ENCODE data around the gene TSHZ3.

The TSHZ3 gene

DNA sequence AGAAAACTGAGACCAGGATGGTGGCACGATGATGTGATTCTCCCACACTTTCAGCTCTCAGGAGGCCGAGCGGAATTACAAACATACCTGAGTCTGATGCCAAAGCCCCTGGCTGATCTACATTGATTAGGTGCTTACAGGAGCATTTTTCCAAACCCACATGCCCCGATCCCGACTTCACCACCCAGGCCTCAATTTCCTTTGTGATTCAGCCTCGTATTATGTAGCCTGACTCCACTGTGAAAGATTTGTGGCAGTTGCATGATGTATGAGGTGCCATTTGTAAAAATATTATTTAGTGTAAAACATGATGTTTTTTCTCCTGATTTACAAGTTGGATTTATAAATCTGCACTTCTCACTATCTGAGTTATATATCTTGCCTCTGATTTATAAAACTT, 118.0 kb downstream of the TSHZ3 start:
- H3K9ac ChIP-seq (ENCODE audit: low read depth, low read length, poor library complexity, severe bottlenecking) = no peak overlapping the region
- H4K20me1 ChIP-seq (ENCODE audit: insufficient read depth, low read length, poor library complexity, severe bottlenecking) = no peaks in the 10 kb centered on the region
- TF ChIP-seq EZH2phosphoT487 (IDR thresholded peaks at IDR 0.05; ENCODE audit: borderline replicate concordance) = no peak
- TF ChIP-seq, protein P1, sequence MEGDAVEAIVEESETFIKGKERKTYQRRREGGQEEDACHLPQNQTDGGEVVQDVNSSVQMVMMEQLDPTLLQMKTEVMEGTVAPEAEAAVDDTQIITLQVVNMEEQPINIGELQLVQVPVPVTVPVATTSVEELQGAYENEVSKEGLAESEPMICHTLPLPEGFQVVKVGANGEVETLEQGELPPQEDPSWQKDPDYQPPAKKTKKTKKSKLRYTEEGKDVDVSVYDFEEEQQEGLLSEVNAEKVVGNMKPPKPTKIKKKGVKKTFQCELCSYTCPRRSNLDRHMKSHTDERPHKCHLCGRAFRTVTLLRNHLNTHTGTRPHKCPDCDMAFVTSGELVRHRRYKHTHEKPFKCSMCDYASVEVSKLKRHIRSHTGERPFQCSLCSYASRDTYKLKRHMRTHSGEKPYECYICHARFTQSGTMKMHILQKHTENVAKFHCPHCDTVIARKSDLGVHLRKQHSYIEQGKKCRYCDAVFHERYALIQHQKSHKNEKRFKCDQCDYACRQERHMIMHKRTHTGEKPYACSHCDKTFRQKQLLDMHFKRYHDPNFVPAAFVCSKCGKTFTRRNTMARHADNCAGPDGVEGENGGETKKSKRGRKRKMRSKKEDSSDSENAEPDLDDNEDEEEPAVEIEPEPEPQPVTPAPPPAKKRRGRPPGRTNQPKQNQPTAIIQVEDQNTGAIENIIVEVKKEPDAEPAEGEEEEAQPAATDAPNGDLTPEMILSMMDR (conservative IDR thresholded peaks at IDR 0.05; ENCODE audit: low read length) = no peak
- H3K36me3 ChIP-seq (ENCODE audit: insufficient read depth, low read length) = no peaks in the 10 kb centered on the region
- no peaks in the 10 kb centered on the region for H3K9me2 ChIP-seq (replicated peaks; ENCODE audit: low read depth, low read length)
- H3K9me3 ChIP-seq (ENCODE audit: insufficient read depth, low read depth, low read length) = no peaks in the 10 kb centered on the region
- no peaks in the 10 kb centered on the region for H3K4me1 ChIP-seq (ENCODE audit: insufficient read depth, low read length, poor library complexity, severe bottlenecking)
- no peak overlapping the region for H2AFZ ChIP-seq (ENCODE audit: low read length)
- no peak overlapping the region for H3K4me3 ChIP-seq (ENCODE audit: low read length, poor library complexity, severe bottlenecking)
- H3K4me2 ChIP-seq (ENCODE audit: low read depth, low read length, poor library complexity, severe bottlenecking) = no peak overlapping the region
- H3K79me2 ChIP-seq (ENCODE audit: insufficient read depth, low read length) = no peaks in the 10 kb centered on the region
- no peaks in the 10 kb centered on the region for H3F3A ChIP-seq (ENCODE audit: low read depth)
- no peaks in the 10 kb centered on the region for H3K27me3 ChIP-seq (ENCODE audit: insufficient read depth, low read length, poor library complexity, severe bottlenecking)

DNA sequence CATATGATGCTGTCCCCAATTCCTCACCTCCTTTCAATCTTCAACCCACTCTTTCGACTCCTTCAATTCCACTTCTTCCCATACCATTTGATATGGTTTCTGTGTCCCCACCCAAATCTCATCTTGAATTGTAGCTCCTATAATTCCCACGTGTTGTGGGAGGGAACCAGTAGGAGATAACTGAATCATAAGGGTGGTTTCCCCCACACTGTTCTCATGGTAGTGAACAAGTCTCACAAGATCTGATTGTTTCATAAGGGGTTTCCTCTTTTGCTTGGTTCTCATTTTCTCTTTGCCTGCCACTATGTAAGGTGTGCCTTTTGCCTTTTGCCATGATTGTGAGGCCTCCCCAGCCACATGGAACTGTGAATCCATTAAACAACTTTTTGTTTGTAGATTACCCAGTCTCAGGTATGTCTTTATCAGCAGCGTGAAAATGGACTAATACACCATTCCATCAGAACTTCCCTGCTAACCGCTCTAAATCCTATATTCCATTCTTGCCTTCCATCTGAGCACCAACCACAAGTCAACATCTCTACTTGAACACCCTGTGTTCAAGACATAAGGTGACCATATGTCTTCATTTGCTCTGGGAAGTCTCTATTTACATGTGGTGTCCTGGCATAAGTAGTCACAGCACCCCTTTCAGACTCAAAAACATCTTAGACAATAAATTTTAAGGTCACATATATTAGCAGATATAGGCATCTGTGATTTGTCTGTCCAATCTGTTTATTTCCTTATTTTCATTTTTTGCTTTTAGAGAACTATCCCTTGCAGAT, 122.9 kb downstream of the TSHZ3 start:
- TF ChIP-seq EZH2phosphoT487 (IDR thresholded peaks at IDR 0.05; ENCODE audit: borderline replicate concordance) = no peak
- TF ChIP-seq, protein P1 (conservative IDR thresholded peaks at IDR 0.05; ENCODE audit: low read length) = no peak

More for the DNA sequence above, 122.9 kb downstream of the TSHZ3 start:
- Histone ChIP-seq H3K4me3 (ENCODE audit: low read length, poor library complexity, severe bottlenecking) (no peak overlapping the region), H4K20me1 (ENCODE audit: insufficient read depth, low read length, poor library complexity, severe bottlenecking) (no peaks in the 10 kb centered on the region), H3K9me2 (replicated peaks; ENCODE audit: low read depth, low read length) (no peaks in the 10 kb centered on the region), H2AFZ (ENCODE audit: low read length) (no peak overlapping the region), H3K79me2 (ENCODE audit: insufficient read depth, low read length) (no peaks in the 10 kb centered on the region), H3F3A (ENCODE audit: low read depth) (no peaks in the 10 kb centered on the region), H3K4me1 (ENCODE audit: insufficient read depth, low read length, poor library complexity, severe bottlenecking) (no peaks in the 10 kb centered on the region), H3K9ac (ENCODE audit: low read depth, low read length, poor library complexity, severe bottlenecking) (no peak overlapping the region), H3K36me3 (ENCODE audit: insufficient read depth, low read length) (no peaks in the 10 kb centered on the region), H3K9me3 (ENCODE audit: insufficient read depth, low read depth, low read length) (no peaks in the 10 kb centered on the region; the same call in 1 of the 2 replicates), H3K27me3 (ENCODE audit: insufficient read depth, low read length, poor library complexity, severe bottlenecking) (no peaks in the 10 kb centered on the region), H3K4me2 (ENCODE audit: low read depth, low read length, poor library complexity, severe bottlenecking) (no peak overlapping the region)

Measured in Loucy (cell line).